Brain microvascular endothelial cell (primary cell): ENCODE results near the gene PMS2.
A peak's percentile ranks its signal among the peaks of the same experiment; 100 is the strongest.

Source experiments
- DNase-seq: peaks from one replicate; pipeline ENCODE4 v3.0.0-alpha.2; 2020
- H3K27ac ChIP-seq: fragments of 250-450 bp; sonication (Bioruptor Pico); 2 replicates; pipeline ENCODE4 v1.5.1; 2020; ENCODE audit warnings: mild to moderate bottlenecking, moderate library complexity
- H3K27me3 ChIP-seq: fragments of 250-450 bp; sonication (Bioruptor Pico); replicated peaks from 2 replicates; pipeline ENCODE4 v1.5.1; 2020; ENCODE audit warnings: mild to moderate bottlenecking
- H3K36me3 ChIP-seq: fragments of 250-450 bp; sonication (Bioruptor Pico); replicated peaks from 2 replicates; pipeline ENCODE4 v1.5.1; 2020; ENCODE audit warnings: mild to moderate bottlenecking
- H3K4me3 ChIP-seq: 2 replicates; pipeline ENCODE4 v1.5.1; 2011; ENCODE audit warnings: low read depth, mild to moderate bottlenecking, control low read depth, low read length, moderate library complexity
- CTCF ChIP-seq: IDR thresholded peaks from 2 replicates; pipeline ENCODE4 v1.5.1; 2011; ENCODE audit warnings: low read depth, mild to moderate bottlenecking, moderate library complexity, low read length, control low read depth, inconsistent platforms; ENCODE audit errors: missing control alignments
- in situ Hi-C: cut with HindIII; loops from 2 replicates; pipeline ENCODE4 v1.10.0; 2017; ENCODE audit warnings: low sequenced_read_pairs, low pct_ligation_motif_present

The PMS2 gene

DNA sequence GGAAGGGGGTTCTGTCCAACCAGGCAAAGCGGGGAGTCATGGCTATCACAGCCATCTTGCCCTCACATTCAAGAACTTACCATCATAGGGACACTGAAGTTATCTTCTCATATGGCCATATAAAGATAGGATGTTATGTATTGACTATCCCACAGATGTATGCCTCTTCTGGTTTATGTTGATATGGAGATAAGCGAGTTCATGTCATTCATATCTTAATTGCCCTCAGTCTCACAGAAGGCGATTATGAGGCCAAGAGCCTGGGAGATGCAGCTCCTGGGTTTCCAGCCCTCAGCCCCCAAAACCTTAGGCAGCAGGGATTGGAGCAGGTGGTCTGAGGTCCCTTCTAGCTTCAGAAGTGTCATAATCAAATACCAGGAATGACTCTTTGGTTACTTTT is 13.9 kb upstream of the PMS2 start:
- no peak overlapping the region for H3K4me3 ChIP-seq
- peaks cover 87% of the 10 kb centered on the region for H3K36me3 ChIP-seq
- no peak for DNase-seq
- in situ Hi-C loops: no loop called here
- H3K27me3 ChIP-seq: no peaks in the 10 kb centered on the region
- no peak for TF ChIP-seq CTCF
- no peak overlapping the region for H3K27ac ChIP-seq

- H3K36me3 ChIP-seq: peaks cover 87% of the 10 kb centered on the region
- H3K27ac ChIP-seq: no peak overlapping the region
- in situ Hi-C loops: no loop called here
These were observed 11.8 kb upstream of the PMS2 start for GRCh38 chr7:6020371-6021286.

GRCh38 chr7:6016653-6016966 is 7.8 kb upstream of the PMS2 start:
- Histone ChIP-seq H3K4me3 (no peak overlapping the region), H3K36me3 (peaks cover 59% of the 10 kb centered on the region), H3K27me3 (no peaks in the 10 kb centered on the region), H3K27ac (peak overlapping the region; percentile 89)
- in situ Hi-C loops: no loop called here
- TF ChIP-seq CTCF: no peak
- no peak for DNase-seq

More at GRCh38 chr7:6020371-6021286, 11.8 kb upstream of the PMS2 start:
- TF ChIP-seq CTCF: no peak
- no peak for DNase-seq
- Histone ChIP-seq H3K27me3 (no peaks in the 10 kb centered on the region), H3K4me3 (no peak overlapping the region)

GRCh38 chr7:6015917-6016652 is 7.2 kb upstream of the PMS2 start:
- no peak overlapping the region for H3K4me3 ChIP-seq
- no peaks in the 10 kb centered on the region for H3K27me3 ChIP-seq
- peak overlapping the region; percentile 89 for H3K27ac ChIP-seq
- peak; percentile 71 for DNase-seq
- no peak for TF ChIP-seq CTCF
- peaks cover 55% of the 10 kb centered on the region for H3K36me3 ChIP-seq
- in situ Hi-C loops: no loop called here

- no peak overlapping the region for H3K27ac ChIP-seq
- no peak for TF ChIP-seq CTCF
- H3K36me3 ChIP-seq: peaks cover 23% of the 10 kb centered on the region
- DNase-seq: peak; percentile 9
- in situ Hi-C loops: no loop called here
- no peaks in the 10 kb centered on the region for H3K27me3 ChIP-seq
- no peak overlapping the region for H3K4me3 ChIP-seq
These were observed 3.7 kb upstream of the PMS2 start for GRCh38 chr7:6012355-6013104.
